Measurements from ENCODE around the gene CFAP46.
"Not testable (repeated sequence)": the region's sequence is repeated elsewhere in the genome, so short reads cannot be mapped to it uniquely, and the experiment has no call there.

CFAP46 gene

DNA sequence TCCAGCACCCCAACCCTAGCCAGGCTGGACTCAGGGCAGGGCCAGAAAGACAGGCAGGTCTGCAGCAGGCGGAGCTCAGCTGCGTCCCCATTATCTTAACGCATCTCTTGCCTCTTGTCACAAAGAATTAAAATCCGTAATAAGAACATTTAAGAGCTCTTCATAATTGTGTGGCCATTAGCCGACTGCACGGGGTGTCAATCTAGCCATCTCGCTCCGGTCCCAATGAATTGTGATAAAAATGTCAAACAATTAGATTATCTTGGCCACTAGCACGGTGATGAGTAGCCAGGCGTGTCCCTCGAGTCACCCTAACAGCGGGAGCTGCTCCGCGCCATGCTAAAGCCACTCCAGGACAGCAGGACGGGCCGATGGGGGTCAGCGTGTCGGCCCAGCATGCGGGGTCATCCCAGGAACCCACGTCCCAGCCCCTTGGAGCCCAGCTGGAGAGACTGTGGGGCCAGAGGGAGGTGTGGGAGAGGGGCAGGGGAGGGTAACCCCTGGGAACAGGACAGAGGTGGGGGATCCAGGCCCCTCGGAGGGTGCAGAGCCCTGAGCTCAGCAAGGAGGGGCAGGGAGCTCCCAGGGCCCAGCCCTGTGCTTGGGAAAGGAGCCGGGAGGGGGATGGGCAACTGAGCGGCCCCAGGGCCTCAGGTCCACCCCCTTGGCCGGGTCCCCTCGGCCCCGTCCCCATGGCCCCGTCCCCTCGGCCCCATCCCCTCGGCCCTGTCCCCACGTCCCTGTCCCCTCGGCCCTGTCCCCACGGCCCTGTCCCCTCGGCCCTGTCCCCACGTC, 138.8 kb downstream of the CFAP46 start:
- no peak for DNase-seq

DNA sequence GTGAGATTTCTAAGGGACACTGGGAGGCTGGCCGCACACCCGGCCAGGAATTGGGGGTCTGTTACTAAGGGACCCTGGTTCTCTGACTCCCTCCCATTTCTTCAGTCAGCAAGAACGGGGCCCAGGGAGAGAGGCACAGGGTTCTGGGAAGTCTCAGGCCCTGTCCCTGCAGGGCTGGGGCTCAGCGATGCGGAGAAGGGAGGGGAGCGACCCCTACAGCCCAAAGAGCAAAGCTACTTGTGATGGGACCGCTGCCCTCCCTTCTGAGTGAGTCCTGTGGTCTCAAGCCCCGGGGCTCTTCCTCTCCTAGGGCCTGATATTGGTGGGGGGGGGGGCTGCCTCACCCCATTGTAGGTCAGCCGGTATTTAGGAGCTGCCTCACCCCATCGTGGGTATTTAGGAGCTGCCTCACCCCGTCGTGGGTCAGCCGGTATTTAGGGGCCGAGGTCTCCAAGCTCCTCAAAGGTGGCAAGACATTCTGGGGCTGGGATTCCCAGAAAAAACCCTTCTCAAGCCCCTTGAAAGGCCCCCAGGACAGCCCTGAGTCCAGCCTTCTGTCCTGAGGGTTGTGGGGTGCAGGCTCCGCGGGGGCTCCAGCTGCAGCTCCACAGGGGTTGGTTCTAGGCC, 139.6 kb downstream of the CFAP46 start:
- no peak for DNase-seq

DNA sequence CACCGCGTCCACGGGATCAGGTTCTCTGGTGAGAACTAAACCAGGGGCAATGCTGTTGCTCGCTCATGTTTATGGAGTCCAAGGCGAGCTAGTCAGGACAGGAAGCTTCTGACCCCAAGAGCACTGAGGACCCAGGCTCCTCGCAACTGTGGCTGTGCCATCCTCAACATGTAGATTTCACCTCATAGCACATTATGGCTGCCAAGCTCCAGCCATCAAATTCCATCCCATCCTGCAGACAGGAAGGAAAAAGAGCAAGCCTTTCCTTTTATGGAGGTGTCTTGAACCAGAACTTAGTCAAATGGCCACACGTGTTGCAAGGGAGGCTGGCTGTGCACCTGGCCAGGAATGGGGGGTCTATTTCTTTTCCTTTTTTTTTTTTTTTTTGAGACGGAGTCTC, 140.3 kb downstream of the CFAP46 start:
- no peak for DNase-seq

DNA sequence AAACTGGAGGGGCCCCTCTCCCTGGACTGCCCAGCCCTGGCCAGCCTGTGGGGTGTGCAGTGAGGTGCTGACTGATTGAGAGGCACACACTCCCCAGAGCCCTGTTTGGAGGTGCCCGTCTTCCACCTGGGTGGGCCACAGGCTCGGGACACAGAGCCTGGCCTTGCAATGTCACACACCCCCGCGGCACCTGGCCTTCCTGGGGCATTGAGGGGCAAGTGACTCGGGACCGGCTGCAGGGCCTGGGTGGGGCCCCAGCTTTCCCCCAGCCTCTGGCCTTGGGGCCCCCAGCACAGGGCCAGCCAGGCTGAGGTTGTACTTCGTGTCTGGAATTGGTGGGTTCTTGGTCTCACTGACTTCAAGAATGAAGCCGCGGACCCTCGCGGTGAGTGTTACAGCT, 142.5 kb downstream of the CFAP46 start:
- no peak for DNase-seq

DNA sequence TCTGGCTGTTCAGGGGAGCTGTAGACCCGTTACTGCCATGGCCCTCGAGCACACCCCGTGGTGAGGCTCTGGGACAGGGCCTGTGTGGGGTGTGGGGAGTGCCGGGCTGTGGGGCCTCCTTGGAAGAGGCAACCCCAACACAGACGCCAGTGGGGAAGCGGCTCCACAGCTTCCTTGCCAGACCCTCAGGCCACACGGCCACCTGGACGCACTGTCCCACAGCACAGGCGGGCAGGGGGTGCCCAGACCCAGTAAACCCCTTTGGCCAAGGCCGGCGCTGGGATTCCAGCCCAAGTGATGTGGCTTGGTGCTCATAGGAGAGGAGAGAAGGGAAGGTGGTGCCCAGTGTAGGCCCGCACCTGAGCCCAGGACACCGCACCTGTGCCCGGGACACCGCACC, 143.5 kb downstream of the CFAP46 start:
- no peak for DNase-seq

DNA sequence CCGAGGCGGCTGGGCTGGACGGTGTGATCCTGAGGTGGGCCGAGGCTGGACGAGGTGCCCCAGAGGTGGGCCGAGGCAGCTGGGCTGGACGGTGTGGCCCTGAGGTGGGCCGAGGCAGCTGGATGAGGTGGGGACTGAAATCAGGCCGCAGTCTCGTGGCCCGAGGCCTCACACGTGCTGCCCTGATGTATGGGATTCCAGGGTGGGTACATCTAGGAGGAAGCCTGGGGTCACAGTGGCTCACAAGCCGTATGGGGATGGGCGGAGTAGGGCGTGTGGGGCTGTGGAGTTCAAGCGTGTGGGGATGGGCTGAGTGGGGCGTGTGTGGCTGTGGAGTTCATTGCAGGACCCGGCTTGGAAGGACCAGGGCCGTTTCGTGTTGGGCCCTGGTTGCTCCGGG, 144.0 kb downstream of the CFAP46 start:
- no peak for DNase-seq

DNA sequence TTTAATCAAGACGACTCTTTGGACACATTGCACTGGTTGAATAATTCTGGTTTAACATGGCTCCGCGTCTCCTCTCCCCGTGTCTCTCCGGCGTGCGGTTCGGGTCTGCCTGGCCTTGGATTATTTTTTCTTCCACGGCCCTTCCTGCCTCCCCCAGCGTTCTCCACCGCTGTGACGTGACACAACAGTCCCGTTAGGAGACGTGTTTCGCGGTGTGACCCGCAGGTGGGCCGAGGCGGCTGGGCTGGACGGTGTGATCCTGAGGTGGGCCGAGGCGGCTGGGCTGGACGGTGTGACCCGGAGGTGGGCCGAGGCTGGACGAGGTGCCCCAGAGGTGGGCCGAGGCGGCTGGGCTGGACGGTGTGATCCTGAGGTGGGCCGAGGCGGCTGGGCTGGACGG, 144.4 kb downstream of the CFAP46 start:
- DNase-seq, result not testable (repeated sequence)

DNA sequence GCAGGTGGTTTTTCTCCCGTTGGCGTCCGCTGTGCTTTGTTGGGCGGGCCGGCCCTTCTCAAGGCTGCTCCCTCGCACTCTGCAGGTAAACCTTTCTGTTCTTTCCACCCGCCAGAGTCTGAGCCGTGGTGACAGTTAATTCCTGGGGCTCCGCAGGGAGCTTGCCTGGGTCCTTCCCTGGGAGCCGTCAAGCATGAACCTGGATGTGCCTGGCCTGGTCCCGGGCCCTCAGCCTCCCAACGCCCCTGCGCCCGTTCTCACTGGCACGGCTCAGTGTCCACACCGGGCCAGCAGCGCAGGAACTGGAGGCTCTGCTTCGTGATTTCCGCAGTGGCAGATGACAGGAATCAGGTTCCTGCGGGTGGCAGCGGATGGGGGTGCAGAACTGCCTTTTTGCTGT, 145.5 kb downstream of the CFAP46 start:
- no peak for DNase-seq

DNA sequence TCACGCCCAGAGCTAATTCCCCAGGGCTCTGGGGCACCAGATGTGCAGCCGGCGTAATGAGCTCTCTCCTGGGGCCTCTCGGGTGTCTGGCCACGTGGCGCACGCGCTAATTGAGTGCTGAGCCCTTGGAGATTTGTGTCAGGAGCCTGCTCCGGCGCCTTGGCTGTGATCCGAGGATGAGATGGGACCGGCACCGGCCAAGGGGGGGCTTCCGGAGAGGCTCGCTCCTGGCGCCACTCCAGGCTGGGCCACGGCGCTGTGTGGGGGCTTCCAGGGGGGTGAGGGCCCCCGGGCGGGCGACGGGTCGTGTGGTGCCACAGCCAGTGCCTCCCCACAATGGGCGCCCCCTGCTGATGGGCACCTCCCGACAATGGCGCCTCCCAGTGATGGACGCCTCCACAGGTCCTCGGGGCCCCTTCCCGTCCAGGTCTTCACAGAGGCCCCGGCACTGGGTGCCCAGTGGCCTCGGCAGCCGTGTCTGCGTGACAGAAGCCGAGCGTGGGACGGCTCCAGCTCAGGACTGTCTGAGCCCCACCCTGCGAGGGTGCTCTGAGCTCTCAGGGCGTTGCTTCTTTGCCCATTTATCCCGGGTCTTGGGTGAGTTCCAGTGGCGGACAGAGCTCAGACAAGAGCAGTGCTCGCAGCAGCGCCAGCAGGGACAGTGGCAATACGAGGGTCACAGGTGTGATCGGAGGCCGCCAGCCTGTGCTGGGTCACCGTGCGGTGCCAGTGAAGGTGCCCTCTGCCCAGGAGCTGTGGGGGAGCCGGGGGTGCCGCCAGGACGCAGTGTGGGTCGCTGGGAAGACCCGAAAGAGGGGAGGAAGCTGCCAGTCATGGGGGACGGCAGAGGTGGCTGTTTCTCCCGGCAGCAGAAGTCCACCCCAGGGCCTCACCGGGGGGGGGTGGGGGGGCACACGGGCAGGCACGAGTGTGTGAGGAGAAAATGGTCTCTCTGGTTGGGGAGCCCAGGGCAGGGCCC, 148.2 kb downstream of the CFAP46 start:
- DNase-seq, result no peak

DNA sequence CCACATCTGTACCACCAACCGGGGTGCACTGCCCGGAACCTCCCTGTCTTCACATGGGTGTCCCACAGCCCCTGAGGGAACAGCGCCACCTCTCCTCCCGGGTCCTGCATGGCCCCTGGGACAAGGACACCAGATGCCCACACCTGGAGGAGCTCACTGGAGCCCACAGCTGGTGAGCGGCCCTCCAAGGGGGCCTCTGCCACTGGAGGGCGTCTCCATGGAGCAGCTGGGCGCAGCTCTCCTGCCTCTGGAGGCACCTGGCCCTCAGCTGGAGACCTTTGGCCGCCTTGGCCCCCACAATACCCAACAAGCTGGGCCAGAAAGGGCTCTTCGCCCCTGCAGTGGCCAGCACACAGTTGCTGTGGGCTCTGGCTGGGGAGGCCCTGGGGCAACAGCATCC, 149.2 kb downstream of the CFAP46 start:
- DNase-seq, result no peak

DNA sequence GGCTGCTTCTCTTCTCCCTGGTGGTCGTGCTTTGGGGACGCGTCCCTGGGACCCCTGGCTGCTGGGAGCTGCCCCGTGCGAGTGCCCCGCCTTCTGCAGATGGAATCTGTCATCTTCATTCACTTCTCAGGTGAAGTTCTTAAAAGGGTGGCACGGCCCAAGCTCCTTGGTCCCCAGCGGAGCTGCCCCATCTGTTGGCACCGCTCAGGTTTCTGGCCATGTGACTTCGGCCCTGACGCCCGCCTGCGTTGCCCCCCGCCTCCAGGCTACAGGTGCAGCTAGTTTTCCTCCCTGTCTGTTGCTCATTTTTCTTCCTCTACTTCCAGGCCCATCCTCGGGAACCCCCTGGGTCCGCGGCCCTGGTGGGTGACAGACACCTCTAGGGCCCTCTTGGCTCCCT, 149.6 kb downstream of the CFAP46 start:
- DNase-seq, result no peak

DNA sequence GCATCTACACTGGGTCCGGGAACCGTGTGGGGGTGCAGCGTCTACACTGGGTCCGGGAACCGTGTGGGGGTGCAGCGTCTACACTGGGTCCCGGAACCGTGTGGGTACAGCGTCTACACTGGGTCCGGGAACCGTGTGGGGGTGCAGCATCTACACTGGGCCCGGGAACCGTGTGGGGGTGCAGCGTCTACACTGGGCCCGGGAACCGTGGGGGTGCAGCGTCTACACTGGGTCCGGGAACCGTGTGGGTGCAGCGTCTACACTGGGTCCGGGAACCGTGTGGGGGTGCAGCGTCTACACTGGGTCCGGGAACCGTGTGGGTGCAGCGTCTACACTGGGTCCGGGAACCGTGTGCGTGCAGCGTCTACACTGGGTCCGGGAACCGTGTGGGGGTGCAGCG, 150.3 kb downstream of the CFAP46 start:
- DNase-seq, result not testable (repeated sequence)

DNA sequence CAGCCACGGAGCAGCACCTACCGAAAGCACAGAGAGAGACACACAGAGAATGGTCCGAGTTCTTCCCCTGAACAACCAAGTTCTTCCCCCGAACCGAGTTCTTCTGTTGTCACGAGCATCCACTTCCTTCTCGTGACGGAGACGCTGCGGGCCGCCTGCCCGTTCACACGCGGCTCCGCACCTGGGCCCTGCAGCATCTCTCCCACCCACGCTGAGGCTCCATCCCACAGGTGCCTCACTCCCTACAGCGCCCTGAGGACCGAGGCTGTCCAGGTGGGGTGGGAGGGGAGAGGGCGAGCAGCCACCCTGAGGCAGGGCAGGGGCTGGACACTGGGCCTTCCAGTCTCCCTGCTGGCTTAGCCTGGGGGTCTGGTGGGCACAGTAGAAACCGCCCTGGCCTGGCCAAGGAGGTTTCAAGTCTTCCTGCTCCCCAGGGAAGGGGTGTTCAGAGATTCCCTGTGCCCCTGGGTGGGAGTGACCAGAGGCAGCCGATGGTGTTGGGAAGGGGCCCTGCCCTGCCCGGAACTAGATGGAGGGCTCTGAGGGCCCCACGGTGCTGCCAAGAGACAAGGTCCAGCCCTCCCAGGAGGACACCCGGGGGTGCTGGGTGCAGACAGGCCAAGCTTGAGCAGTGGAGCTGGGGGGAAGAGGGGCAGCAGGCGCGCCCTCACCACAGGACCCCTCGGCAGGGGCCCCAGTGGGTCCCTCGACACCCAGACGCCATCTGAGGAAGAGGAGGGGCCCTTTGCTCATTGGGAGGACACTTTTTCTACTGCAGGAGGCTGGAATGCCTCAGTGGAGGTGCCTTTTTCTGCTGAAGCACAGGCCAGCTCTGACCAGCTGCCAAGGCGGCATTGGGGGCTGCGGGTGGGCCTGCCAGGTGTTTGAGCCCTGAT, 151.2 kb downstream of the CFAP46 start:
- DNase-seq, result no peak

DNA sequence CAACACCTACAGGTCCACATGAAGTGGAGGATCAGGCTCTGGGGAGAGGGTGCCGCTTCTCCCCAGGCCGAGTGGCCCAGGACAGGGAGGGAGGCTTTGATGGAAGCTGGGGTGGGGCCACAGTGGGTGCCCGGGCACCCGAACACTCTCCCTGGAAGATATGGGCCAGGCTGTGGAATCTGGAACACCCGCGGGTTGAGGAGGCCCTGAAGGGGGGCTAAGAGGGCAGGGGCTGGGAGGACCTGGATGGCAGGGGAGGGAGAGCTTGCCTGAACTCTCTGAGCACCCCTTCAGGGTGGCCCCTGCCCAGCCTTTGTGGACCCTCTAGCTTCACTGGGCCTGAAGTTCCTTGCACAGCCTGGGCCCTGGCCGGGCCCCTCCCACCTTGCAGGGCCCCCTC, 151.9 kb downstream of the CFAP46 start:
- DNase-seq, result no peak

DNA sequence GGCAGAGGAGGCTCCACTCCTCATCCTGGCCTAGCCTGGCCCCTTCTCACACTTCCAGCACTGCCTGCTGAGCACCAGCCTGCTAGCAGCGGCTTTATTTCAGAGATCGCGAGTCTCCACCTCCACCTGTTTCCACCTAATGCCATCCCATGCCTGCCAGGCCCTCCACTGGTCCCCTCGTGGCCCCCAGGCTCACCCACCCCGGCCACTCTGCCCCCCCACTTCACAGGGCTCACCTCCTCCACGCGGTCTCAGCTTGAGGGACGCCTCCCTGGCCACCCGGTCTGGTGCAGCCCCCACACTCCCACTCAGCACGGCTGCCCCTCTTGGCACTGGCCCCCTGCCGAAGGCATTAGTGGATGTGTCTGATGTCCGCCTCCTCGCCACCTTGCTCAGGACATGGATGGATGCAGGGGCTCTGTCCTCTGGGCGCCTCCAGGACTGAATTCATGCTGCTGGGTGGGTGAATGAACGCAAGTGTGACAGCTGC, 152.7 kb downstream of the CFAP46 start:
- no peak for DNase-seq

DNA sequence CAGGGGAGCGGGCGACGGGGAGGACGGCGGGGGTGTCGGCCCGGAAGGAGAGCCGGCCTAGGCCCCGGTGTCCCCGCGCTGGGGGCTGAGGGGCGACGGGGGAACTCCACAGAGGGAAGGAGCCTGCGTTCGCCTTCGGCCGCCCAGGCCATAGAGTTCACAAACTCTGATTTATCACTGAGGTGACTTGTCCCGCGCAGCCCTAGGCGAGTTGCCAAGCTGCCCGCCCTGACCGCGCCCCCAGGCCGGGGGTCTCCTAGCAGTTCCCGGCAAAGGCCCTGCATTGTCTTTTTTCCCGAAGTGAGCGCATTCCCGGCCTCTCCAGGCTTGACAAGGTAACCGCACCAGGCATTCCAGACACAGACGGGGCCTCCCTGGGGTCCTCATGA, 153.5 kb downstream of the CFAP46 start:
- DNase-seq, result no peak

DNA sequence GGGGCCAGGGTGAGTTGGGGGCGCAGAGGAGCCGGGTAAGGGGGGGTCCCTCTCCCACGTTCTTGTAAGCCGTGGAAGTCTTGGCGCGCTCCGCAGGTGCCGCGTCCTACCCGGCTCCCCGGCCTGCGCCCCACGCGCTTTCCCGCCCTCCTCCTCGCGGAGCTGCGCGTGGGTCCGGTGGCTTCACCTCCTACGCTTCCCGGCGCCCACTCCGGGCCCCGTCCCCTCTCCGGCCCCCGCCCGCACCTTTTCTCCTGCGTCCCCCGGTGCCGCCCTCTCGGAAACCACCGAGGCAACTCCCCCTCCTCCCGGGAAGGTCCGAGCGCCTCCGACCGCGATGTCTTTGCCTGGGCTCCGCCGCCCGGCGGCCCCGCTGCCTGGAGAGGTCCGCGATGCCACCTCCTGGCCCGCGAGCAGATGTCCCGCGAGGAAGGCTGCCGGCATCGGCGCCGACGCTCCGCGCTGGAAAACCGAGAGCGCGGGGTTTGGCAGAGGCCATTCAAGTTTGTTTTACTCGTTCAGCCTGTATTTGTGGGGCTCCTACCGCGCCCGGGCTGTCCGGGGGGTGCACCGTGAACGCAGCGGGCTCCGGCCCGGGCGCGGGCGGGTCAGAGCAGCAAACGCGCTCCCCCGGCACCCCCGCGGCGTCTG, 154.1 kb downstream of the CFAP46 start:
- DNase-seq, result no peak

DNA sequence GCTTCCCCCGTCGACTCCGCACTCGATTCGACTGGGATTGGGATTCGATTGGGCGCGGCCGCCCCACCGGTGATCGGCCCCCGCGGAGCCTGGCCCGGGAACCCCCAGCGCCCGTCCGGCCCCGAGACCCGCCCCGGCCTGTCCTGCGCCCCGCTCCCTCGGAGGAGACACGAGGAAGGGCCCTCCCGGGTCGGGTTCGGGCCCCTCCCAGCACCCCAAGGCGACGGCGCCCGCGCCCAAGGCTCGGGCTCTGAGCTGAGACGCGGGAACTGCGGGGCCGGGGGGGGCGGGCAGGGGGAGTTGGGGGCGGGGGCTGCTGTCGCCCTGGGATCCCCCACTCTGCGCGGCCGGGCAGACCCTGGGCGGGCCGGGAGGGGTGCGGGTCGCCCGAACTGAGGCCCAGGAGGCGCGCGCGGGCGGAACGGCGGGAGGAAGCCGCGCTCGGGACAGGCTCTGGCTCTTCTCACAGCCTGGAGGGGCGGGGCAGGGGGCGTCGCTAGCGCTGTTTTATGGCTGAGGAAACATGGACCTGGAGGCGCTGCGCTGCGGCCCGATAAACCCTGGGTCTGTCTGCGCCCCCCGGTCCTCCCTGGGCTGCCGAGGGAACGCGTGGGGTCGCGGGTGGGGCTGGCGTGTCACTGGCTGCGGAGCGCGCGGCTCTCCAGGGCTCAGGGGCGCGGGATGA, 154.7 kb downstream of the CFAP46 start:
- DNase-seq, result no peak

DNA sequence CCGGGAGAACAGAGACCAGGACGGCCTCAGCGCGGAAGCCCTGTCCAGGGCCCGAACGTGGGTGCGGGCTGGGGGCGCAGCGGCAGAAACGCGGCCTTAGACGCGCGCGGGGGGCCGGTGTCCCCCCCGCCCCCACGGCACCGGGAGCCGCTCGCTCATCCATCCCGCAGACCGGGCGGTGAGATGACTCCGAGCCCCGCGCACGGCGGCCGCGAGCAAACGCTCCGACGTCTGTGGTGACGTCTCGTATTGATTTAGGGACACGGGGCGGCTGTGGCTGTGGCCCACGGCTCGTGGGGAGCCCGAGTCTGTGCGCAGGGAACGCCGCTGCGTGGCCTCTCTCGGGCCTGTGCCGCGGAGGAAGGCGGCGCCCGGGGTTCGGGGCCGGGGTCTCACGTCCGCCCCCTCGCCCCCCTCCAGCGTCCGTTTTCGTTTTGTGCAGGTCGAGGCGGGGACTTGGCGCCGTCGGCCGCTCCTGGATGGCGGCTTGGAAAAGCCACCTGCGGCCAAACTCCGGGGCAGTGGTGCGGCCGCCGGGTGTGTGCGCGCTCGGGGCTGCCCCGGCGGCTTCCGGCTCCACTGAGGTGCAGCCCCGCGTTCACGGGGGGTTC, 155.4 kb downstream of the CFAP46 start:
- DNase-seq, result no peak

DNA sequence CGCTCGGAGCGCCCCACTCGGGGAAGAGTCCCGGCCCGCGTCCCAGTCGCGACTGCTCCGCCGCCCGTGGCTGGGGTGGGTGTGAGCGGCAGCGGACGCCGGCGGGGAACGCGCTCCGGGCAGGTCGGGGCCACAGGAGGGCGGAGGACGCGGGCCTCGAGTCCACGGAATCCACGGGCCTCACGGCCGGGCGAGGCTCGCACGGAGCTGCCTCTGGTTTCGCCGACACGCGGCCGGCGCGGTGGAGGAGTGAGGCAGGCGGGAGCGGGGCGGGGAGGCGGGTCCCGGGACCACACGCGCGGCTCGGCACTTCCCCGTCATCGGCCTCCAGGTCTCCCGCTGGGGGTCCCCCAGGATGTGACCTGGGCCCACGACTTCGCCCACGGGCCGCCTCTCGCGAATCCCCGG, 155.9 kb downstream of the CFAP46 start:
- no peak for DNase-seq

Measured in amniotic stem cell (primary cell).